Measurements from ENCODE around the gene ATG9B. TPM values are rescaled to one million over a fixed set of nuclear protein-coding genes. Genes with fewer than 3 reads are reported as not detected.

The ATG9B gene
- total and polyA plus RNA-seq, 10 donors, result 0.66 to 3.8 (median 2.4) TPM

GRCh38 chr7:151015967-151016366 is 8.3 kb downstream of the ATG9B start:
- Histone ChIP-seq H3K4me1 (peaks cover 41 to 87% (median 68%) of the 10 kb centered on the region in 6 donors), H3K36me3 (peaks cover 0 to 38% (median 0%) of the 10 kb centered on the region in 6 donors), H3K27ac (peak overlapping the region in 2 of 8 donors; percentile 79 to 85), H3K27me3 (replicated peaks in 1 of 7) (peaks cover 0 to 57% (median 25%) of the 10 kb centered on the region in 7 donors), H3K4me3 (no peak overlapping the region), H3K9me3 (no peaks in the 10 kb centered on the region)
- peak; percentile 75 to 83 (median 77) for TF ChIP-seq POLR2AphosphoS5 (IDR thresholded peaks at IDR 0.05)
- no peak for TF ChIP-seq CTCF (IDR thresholded peaks at IDR 0.05 in 8 of 11, conservative IDR thresholded peaks at IDR 0.05 in 3 of 11)
- no peak for TF ChIP-seq POLR2A (IDR thresholded peaks at IDR 0.05)
- WGBS, 5 donors, result 66 to 90% (median 72%) methylated on average over 5 of the region's 5 CpGs
- intact Hi-C loops (cut with DNase I; ENCODE audit: low total_unique reads), result no loop called here
- no peak for DNase-seq

GRCh38 chr7:151014950-151015349 is 9.3 kb downstream of the ATG9B start:
- no peak for DNase-seq
- Histone ChIP-seq H3K9me3 (no peaks in the 10 kb centered on the region), H3K4me3 (no peak overlapping the region), H3K4me1 (peaks cover 51 to 97% (median 78%) of the 10 kb centered on the region in 6 donors), H3K27me3 (replicated peaks in 1 of 7) (peaks cover 0 to 55% (median 20%) of the 10 kb centered on the region in 7 donors), H3K36me3 (peaks cover 0 to 41% (median 0%) of the 10 kb centered on the region in 6 donors), H3K27ac (peak overlapping the region in 4 of 8 donors; percentile 9 to 85 (median 78))
- WGBS, 5 donors, result 53 to 73% (median 69%) methylated on average over 8 of the region's 8 CpGs
- intact Hi-C loops (cut with DNase I; ENCODE audit: low total_unique reads), result no loop called here
- TF ChIP-seq POLR2AphosphoS5 (IDR thresholded peaks at IDR 0.05) (peak in 1 of 3 donors; percentile 24), POLR2A (IDR thresholded peaks at IDR 0.05) (no peak), CTCF (IDR thresholded peaks at IDR 0.05 in 8 of 11, conservative IDR thresholded peaks at IDR 0.05 in 3 of 11) (no peak)

- H3K4me3 ChIP-seq, result peak overlapping the region; percentile 16 to 68 (median 38)
- intact Hi-C loops (cut with DNase I; ENCODE audit: low total_unique reads), result no loop called here
Observed at GRCh38 chr7:151013733-151014497, 10.4 kb downstream of the ATG9B start.

More at GRCh38 chr7:151013733-151014497, 10.4 kb downstream of the ATG9B start:
- peaks cover 0 to 48% (median 10%) of the 10 kb centered on the region in 7 donors for H3K27me3 ChIP-seq (replicated peaks in 1 of 7)
- H3K36me3 ChIP-seq, result peaks cover 0 to 51% (median 0%) of the 10 kb centered on the region in 6 donors
- no peaks in the 10 kb centered on the region for H3K9me3 ChIP-seq
- TF ChIP-seq POLR2AphosphoS5 (IDR thresholded peaks at IDR 0.05) (peak; percentile 75 to 85 (median 79)), POLR2A (IDR thresholded peaks at IDR 0.05) (no peak), CTCF (IDR thresholded peaks at IDR 0.05 in 8 of 11, conservative IDR thresholded peaks at IDR 0.05 in 3 of 11) (peak in 2 of 11 experiments; percentile 14 to 19)
- peaks cover 54 to 100% (median 82%) of the 10 kb centered on the region in 6 donors for H3K4me1 ChIP-seq
- 14 to 27% (median 21%) methylated on average over 22 to 55 of the region's 55 CpGs for WGBS, 5 donors
- H3K27ac ChIP-seq, result peak overlapping the region; percentile 36 to 85 (median 77)
- peak; percentile 94 for DNase-seq
